DLD1 (cell line): ENCODE results near the gene DNAJB13.

ENCODE experiments used
- in situ Hi-C: cut with HindIII; loops from 2 replicates; pipeline ENCODE4 v1.10.0; 2017; ENCODE audit warnings: low sequenced_read_pairs

Gene DNAJB13

DNA sequence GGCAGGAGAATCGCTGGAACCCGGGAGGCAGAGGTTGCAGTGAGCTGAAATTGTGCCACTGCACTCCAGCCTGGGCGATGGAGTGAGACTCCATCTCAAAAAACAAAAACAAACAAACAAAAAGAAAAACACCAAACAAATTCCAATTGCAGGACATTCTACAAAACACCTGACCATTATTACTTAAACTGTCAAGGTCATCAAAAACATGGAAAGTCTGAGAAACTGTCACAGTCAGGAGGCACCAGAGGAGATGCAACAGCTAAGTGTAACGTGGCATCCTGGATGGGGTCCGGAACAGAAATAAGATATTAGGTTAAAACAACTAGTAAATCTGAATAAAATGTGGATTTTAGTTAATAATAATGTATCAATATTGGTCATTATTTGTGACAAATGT lies 914 bp upstream of the DNAJB13 start:
- in situ Hi-C loops: no loop called here

DNA sequence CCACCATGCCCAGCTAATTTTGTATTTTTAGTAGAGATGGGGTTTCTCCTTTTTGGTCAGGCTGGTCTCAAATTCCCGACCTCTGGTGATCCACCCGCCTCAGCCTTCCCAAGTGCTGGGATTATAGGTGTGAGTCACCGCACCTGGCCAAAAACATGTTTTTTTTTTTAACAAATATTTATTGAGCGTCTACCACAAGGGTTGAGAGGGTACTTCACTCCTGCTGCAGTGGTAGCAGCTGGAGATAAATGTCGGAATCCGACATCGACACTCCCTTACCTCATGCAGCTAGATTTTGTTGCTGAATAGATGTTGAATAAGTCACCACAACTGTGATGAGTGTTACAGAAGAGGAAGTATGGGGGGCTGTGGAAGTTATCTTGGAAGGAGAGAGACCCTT lies 971 bp downstream of the DNAJB13 start:
- in situ Hi-C loops: no loop called here

DNA sequence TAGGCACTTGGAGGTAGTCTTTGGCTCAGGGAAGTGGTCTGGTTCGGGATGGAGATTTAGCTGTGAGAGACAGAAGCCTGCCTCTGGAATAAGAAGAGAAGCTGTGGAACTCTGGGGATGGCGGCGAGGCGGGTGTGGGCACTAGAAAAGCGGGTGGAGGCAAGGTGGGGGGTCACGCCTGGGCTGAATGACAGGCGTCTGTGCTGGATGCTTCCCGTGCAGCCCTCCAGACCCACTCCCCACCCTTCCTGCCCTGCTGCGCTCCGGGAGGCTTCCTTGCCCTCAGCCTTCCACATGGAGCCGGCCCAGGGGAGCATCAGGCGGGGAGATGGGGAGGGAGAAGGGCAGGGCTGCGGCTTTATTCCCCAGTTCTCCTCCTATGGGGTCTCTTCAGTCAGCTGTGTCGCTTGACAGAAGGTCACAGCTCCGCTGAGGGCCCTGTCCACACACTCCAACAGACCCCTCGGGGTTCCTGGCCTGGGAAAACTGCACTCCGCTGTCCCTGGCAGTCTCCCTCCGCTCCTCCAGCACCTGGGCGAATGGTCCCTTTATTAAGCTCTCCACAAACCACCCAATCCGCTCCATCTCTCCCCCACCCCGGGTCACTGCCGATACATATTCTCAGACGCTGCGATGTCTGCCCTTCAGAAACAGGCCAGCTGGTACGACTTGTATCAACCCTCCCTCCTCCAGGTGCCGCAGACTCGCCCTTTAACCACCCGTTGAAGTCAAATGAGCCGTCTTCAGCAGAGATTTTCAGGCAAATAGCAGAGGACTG lies 6.2 kb downstream of the DNAJB13 start:
- in situ Hi-C loops: no loop called here

DNA sequence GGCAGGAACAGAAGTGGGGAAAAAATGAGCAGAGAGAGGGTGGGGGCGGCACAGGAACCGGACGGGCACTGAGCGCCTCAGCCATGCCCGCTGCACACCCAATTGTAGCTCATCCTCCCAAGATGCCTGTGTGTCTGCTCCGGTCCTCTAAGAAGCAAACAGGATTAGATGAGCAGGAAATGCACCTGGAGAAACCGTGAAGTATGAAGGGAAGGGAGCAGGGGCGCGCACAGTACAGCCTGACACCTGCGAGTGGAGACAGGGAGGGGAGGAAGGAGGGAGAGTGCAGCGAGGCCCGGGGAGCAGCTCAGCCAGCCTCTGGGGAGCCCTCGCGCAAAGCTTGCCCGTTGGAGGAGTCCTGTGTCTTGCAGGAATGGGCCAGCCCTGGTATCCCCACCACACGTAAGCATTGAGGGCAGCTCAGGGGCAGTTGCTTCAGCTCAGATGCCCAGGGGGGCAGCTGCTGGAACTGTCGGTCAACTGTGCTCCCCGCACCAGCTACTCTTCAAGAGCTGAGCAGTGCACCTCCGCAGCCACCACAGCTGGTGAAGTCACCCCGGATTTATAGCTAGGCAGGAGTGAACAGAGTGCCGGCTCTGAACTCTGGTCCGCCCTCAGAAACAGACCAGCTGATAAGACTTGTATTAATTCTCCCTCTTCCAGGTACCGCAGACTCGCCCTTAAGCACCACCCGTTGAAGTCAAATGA lies 7.0 kb downstream of the DNAJB13 start:
- in situ Hi-C loops: no loop called here

DNA sequence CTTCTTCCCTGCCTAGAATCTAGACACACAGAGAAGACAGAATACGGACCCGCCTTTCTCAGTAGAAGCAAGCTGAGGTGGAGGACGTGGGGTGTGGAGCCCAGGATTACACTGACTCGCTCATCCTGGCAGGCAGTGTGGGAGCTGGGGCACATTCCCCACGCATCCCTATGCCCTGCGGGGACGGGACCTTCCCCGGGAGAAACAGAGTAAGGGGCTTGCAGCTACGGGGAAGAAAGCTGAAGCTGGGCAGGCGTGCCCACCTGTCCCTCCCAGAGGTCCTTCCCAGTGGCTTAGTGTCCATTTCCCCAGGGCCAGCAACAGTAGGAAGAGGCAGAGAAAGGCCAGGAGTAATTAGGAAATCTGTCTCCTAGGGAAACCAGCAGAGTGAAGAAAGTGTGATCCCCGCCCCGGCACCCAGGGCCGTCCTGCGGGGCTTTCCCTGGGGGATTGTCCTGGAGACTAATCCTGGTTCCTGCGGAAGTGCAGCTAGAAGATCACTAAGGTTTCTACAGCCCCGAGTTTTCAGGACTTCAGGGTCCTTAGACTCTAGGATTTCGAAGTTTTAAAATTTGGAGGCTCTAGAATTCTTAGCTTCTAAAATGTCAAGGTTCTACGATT lies 7.8 kb downstream of the DNAJB13 start:
- in situ Hi-C loops: no loop called here

DNA sequence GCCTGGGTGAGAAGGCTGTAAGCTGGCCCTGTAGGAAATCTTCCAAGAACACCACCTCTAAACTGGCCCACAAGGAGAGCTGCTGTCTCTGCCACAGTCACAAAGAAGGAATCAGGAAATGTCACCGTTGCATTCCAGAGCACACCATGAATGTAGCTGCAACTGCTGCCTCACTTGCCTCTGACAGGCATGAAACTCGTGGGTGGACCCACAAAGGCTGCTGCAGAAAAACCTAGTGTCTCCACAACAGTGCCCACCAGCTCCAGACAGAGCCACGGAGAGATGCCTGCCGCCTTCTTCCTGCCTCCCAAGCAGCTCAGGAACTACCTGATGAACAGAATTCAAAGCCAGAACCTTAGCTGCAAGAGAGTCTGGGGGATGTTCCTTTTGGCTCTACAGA lies 10.5 kb downstream of the DNAJB13 start:
- in situ Hi-C loops: no loop called here

DNA sequence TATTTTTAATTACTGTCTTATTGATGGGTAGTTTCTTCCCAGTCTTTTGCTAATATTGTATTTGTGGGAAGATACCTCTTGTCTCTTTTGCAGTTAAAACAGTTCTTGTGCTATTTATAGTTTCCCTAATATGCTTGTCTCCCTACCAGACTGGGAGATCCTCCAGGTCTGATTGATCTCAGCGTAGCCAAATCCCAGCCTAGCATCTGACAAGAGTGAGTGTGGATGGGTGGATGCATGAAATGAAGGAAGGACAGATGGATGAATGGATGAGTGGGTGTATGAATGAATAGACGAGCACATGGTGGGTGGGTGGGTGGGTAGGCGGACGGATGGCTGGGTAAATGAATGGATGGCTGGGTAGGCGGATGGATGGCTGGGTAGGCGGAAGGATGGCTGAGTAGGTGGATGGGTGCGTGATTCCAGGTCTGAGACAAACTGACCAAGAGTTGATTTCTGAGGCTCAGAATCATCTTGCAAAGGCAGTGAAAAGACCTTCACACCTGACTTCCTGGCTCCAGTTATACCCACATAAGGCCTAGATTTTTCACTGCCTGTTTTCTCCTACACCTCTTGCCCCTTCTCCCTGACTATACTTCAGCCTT lies 11.4 kb downstream of the DNAJB13 start:
- in situ Hi-C loops: no loop called here

DNA sequence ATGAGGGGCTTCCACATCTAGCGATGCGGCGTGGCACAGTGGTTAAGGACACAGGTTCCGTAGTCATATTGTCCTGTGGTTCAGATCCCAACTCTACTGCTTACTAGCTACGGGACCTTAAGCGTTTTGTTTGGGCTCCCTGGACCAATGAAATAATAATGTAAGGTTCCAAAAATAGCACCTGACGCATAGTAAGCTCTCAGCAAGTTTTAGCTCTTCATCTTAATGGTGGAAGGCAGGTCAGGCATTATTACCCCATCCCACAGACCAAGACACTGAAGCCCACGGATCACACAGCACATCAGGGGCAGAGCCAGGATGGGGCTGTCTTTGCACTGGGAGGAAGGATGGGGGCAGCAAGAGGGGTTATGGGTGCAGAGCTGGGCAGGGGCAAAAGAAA lies 13.0 kb downstream of the DNAJB13 start:
- in situ Hi-C loops: no loop called here

DNA sequence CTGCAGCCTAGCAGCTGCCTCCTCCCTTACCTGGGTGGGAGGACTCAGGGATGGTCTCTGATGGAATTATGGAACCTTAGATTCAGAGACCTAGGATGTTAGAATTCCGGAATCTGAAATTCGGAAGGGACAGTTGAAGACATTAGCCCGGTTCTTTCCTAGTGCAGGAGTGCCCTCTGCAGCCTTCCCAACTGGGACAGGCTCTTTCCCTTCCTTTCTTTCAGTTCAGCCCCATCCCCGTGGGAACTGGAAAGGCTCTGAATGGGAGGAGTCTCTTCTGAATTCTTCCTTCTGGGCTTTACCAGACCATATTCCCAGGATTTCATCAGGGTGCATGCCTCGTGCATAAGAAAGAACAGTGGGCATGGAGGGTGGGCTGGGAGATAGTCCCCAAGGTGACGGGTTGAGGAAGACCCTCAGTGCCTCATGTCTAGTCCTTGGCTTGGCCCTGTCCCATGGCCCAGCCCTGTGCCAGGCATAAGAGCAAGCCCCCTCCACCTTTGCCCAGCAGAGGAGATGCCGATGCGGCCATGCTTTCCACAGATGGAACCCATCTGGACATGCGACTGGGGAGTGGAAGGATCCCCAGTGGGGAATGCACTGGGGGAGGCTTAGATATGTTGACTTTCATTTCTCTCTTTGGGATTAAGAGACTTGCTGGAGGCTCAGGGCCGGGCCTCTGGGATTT lies 14.4 kb downstream of the DNAJB13 start:
- in situ Hi-C loops: no loop called here

DNA sequence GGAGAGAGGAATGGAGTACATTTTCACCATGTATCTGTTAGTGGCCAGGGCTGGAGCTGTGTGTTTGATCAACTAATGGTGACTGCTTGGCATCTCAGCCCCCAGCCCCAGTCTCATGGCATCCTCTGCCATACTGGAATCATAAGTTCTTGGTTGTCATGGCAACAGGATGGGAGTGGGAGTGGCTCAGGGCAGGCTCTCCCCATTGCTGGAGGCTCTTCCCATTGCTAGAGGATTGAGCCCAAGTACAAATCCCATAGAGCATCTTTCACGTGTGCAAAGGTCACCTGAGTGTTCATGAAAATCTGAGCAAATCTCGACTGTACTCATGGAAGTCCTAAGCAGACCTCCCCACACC lies 14.9 kb downstream of the DNAJB13 start:
- in situ Hi-C loops: no loop called here

DNA sequence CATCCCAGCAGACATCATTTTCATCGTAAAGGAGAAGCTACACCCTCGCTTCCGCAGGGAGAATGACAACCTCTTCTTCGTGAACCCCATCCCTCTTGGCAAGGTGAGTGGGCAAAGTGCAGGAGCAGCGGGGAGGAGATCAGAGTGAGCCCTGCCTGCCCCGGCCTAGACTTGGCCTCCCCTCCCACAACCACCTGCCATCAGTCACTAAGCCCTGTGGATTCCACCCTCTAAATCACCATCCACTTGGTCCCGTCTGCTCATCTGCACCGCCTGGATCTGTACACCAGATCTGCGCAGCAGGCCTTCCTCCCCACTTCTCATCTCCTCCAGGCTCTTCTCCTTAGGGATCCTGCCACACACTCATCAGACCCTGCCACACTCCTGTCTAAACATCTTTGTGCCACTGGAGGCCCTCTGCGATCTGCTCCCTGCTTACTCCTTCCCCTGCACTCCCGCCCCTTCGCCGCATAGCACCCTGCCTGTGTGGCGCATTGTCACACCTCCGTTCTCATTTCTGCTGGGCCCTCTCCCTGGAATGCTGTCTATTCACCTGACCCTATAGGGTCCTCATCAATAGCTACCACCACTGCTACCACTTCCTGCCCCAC lies 17.6 kb downstream of the DNAJB13 start:
- in situ Hi-C loops: no loop called here

DNA sequence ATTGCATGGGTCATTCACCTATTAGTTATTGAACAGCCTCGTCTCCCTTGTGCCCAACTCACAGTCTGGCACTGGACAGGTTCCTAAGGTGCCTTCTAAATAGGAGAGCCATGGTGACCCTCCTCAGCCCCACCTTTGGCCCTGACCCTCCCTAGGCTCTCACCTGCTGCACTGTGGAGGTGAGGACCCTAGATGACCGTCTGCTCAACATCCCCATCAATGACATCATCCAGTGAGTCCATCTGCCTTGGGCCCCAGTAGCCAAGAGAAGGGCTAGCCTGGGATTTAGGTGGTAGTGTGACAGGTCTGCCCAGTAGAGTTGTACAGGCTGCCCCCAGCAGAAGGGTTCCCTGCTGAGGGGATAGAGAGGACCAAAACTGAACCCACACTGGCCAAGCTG lies 18.3 kb downstream of the DNAJB13 start:
- in situ Hi-C loops: no loop called here

DNA sequence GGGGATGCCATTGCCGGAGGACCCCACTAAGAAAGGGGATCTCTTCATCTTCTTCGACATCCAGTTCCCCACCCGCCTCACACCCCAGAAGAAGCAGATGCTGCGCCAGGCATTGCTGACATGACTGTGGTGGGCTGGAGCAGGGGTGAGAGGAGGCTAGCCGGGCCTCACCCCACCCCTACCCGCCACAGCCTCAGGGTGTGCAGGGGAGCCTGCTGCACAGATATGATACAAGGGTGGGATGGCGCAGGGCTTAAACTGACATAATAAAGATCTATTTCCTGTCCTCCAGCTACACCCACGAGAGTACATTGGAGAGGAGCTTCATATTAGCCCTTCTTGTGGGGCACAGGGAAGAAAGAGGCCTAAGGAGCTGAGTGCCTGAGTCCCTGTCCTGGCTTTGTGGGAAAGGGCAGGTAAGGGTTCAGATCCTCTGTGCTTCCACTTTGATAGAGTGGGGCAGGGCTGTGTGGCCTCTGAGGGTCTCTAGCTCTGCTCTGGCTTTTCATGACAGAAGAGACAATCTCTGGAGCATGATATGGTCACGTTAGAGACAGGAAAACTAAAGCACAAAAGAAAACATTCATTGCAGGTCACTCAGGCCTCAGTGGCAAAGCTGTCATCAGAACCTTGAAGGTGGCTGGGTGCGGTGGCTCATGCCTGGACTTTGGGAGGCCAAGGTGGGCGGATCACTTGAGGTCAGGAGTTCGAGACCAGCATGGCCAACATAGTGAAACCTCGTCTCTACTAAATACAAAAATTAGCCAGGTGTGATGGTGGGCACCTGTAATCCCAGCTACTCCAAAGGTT lies 19.4 kb downstream of the DNAJB13 start:
- in situ Hi-C loops: no loop called here

DNA sequence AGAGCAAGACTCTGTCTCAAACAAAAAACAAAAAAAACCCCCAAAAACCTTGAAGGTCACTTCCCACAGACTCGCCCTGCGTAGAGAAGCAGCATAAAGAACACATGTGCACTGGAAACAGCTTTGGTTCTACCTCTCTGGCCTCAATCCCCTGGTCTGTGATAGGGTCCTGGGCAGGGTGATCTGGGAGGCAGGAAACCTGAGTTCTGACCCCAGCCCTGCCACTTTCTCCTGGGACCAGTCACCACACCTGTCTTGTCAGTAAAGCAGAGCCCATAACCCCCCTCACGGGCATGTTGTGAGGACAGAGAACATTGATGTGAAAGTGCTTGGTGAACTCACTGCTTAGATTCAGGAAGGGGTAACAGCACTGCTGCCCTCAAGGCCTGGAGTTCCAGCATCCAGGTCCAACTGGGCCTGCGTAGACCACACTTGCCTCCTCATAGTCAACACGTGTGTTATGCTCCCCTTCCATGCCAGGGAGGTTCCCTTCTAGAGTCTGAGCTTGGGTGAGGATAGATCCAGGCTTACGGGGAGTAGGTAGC lies 20.4 kb downstream of the DNAJB13 start:
- in situ Hi-C loops: no loop called here

DNA sequence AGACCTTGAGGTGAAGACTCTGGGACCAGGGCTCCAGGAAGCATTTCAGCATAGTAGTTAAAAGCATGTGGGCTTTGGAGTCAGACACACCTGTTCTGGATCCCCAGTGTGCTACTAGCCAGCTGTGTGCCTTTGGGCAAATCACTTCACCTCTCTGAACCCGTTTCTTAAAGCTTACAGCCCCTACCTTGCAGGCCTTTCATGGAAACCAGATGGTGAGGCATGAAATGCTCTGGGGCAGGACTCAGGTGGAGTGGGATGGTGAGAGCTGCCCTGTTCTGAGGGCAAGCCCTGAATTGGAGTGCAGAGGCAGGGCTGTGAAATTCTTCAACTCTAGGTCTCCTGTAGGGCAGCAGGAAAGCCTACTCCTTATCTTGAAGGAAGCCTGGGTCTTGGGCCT lies 21.4 kb downstream of the DNAJB13 start:
- in situ Hi-C loops: no loop called here

DNA sequence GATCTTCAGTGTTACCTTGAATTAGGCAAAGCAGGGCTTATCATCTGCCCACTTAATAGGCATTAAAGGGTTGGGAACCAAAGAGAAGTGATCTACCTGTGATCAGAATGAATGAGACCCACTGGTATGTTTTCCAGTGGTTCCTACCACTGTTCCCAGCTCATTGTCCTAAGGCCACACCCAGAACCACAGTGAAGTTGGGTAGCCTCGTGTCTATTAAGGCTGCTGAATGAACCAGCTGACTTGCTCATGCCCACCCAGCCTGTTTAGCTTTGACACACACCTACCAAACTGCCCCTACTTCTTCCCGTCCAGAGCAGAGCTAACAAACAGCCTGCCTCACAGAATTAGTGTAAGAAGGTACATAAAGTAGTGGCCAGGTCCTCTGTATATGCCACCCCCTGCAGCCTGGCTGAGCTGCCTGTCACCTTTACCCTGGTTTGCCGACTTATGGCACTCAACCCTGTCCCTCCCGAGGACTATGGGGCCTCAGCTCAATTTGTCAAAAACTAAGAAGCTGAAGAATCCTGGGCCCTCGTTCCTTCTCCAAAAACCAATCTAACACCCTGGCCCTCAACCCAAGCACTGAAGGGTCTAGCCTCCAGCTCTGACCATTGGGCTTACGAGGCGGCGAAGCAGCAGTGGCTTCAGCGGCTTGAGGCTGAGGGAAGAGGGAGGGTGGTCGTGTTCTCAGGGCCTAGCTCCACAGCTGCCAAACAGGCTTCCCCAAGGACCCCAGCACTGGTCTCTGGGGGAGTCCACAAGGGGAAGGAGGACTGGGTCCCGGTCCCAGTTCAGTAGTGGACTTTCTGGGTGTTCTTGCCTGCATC lies 22.0 kb downstream of the DNAJB13 start:
- in situ Hi-C loops: no loop called here

DNA sequence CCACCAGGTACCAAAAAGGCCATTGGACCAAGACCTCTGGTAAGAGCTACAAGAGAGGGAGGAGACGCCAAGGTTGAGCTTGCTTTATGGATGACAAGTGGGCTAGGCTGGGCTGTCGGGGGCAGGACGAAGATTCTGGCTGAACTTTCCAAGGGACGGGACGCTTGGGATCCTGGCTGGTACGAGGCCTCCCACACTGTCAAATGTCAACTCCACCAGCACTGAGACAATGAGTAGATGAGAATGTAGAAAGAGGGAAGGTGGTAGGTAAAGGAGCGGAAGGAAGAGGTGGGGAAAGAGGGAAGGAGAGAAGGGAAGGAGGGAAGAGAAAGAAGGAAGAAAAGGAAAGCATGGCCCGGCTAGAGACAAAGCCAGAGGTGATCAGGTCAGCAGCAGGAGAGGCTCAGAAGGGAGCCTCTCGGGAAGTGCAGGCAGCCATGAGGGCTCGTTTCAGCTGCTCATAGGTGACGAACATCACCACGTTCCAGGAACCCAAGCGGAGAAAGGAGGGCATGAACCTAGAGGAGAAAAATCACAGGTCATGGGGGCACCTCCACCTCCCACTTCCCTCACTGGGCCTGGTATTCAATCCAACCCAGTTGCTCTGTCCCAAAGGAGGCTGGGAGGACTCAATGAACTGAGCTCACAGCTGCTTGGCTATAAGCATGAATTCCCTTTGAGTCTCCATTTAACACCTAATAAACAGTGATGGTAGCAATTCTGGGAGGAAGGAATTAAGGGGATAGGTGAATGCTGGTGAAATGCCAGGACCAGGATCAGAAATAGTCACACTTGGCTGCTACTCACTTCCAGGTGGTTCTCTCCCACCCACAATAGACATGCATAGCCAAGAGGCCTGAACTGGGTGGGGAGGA lies 24.0 kb downstream of the DNAJB13 start:
- in situ Hi-C loops: no loop called here

DNA sequence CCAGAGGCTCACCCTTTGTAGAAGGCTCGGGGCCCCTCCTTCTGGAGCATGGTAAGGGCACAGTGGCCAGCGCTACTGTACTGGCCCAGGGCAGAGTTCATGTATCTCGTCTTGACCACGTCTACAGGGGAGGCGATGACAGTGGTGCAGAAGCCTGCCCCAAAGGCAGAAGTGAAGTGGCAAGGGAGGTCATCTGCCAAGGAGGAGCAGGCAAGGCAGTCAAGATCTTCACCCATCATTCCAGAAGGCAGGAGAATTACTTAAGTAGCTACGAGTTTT lies 24.6 kb downstream of the DNAJB13 start:
- in situ Hi-C loops: no loop called here
